Fibroblast of lung (primary cell): Measurements from ENCODE around the gene GFY. TPM values are rescaled to one million over a fixed set of nuclear protein-coding genes. Genes with fewer than 3 reads are reported as not detected.

Source experiments
- DNase-seq, 2 donors: peaks; one replicate each; pipeline versions ENCODE4 v3.0.0 to v3.0.0-alpha.2; 2010; ENCODE audit warnings: low read depth in 2 of 2
- H2AFZ ChIP-seq: 2 replicates; pipeline ENCODE4 v1.5.1; 2012; ENCODE audit warnings: low read length, control low read depth, inconsistent platforms
- H3K27ac ChIP-seq: 2 replicates; pipeline ENCODE4 v1.5.1; 2011; ENCODE audit warnings: low read length, control low read depth; ENCODE audit not compliant: insufficient read depth
- H3K27me3 ChIP-seq: 2 replicates; pipeline ENCODE4 v1.5.1; 2011; ENCODE audit warnings: mild to moderate bottlenecking, low read length; ENCODE audit not compliant: control insufficient read depth, insufficient read depth
- H3K36me3 ChIP-seq: 2 replicates; pipeline ENCODE4 v1.5.1; 2011; ENCODE audit warnings: low read length; ENCODE audit not compliant: control insufficient read depth, insufficient read depth
- H3K4me1 ChIP-seq: 2 replicates; pipeline ENCODE4 v1.5.1; 2011; ENCODE audit warnings: low read length; ENCODE audit not compliant: control insufficient read depth, insufficient read depth; ENCODE audit errors: extremely low read depth
- H3K4me2 ChIP-seq: 2 replicates; pipeline ENCODE4 v1.5.1; 2011; ENCODE audit warnings: low read length, control low read depth; ENCODE audit not compliant: insufficient read depth; ENCODE audit errors: extremely low read depth
- H3K4me3 ChIP-seq, 4 experiments: fragments of 200-600 bp in 1 of 4; sonication (generic) in 1 of 4; replicated peaks in 1 of 4; 2 replicates each; pipeline ENCODE4 v1.5.1; 2011 to 2016; ENCODE audit warnings: low read length in 4 of 4, low read depth in 3 of 4, mild to moderate bottlenecking in 3 of 4, control low read depth in 2 of 4, inconsistent platforms in 1 of 4, mixed read lengths in 1 of 4; ENCODE audit not compliant: insufficient read depth in 1 of 4; ENCODE audit errors: control extremely low read depth in 1 of 4
- H3K79me2 ChIP-seq: 2 replicates; pipeline ENCODE4 v1.5.1; 2012; ENCODE audit warnings: mild to moderate bottlenecking, low read length, inconsistent platforms; ENCODE audit not compliant: control insufficient read depth, insufficient read depth
- H3K9ac ChIP-seq: 2 replicates; pipeline ENCODE4 v1.5.1; 2011; ENCODE audit warnings: mild to moderate bottlenecking, low read length, control low read depth; ENCODE audit not compliant: insufficient read depth
- H3K9me3 ChIP-seq: 2 replicates; pipeline ENCODE4 v1.5.1; 2012; ENCODE audit warnings: low read depth, low read length; ENCODE audit not compliant: control insufficient read depth, insufficient read depth
- H4K20me1 ChIP-seq: 2 replicates; pipeline ENCODE4 v1.5.1; 2011; ENCODE audit warnings: low read length; ENCODE audit not compliant: control insufficient read depth, insufficient read depth; ENCODE audit errors: extremely low read depth
- EZH2 ChIP-seq: IDR thresholded peaks from 2 replicates; pipeline ENCODE4 v1.5.1; 2012; ENCODE audit warnings: low read length, control low read depth, mild to moderate bottlenecking; ENCODE audit errors: missing control alignments
- polyA plus RNA-seq, 2 donors: library from polyadenylated mRNA; depleted of rRNA in 1 of 2; stranded (reverse) in 1 of 2; unstranded in 1 of 2; fragments of >200 nt; gene quantifications; 2 replicates each; pipeline ENCODE4 v1.2.1, GENCODE V29; 2011 to 2012; ENCODE audit warnings: missing spikeins in 1 of 2
- total RNA-seq: library from RNA; depleted of rRNA; stranded (reverse); fragments of >200 nt; gene quantifications from 2 replicates; pipeline ENCODE4 v1.2.1, GENCODE V29; 2014
- TF ChIP-seq, protein P1 (sequence below), 2 donors: IDR thresholded peaks in 1 of 2; conservative IDR thresholded peaks in 1 of 2; 1 replicate in 1 of 2; 2 replicates in 1 of 2; pipeline ENCODE4 v1.5.1; 2011 to 2012; ENCODE audit warnings: low read length in 2 of 2, control low read depth in 1 of 2, inconsistent platforms in 1 of 2, low read depth in 1 of 2, mild to moderate bottlenecking in 1 of 2

GFY gene
- total and polyA plus RNA-seq, 2 donors (not counting 1 experiment from before 2014, with no cell fraction given) = not detected

- DNase-seq = peak; percentile 50 to 59
- no peak overlapping the region for H3K9ac ChIP-seq
- no peak for TF ChIP-seq EZH2
- TF ChIP-seq, protein P1, sequence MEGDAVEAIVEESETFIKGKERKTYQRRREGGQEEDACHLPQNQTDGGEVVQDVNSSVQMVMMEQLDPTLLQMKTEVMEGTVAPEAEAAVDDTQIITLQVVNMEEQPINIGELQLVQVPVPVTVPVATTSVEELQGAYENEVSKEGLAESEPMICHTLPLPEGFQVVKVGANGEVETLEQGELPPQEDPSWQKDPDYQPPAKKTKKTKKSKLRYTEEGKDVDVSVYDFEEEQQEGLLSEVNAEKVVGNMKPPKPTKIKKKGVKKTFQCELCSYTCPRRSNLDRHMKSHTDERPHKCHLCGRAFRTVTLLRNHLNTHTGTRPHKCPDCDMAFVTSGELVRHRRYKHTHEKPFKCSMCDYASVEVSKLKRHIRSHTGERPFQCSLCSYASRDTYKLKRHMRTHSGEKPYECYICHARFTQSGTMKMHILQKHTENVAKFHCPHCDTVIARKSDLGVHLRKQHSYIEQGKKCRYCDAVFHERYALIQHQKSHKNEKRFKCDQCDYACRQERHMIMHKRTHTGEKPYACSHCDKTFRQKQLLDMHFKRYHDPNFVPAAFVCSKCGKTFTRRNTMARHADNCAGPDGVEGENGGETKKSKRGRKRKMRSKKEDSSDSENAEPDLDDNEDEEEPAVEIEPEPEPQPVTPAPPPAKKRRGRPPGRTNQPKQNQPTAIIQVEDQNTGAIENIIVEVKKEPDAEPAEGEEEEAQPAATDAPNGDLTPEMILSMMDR (conservative IDR thresholded peaks at IDR 0.05 in 1 of 2, IDR thresholded peaks at IDR 0.05 in 1 of 2; ENCODE audit: low read depth in 1 of 2, low read length in 2 of 2) = peak; percentile 75 to 77
- H3K4me3 ChIP-seq = no peak overlapping the region
- no peaks in the 10 kb centered on the region for H3K36me3 ChIP-seq
- no peaks in the 10 kb centered on the region for H4K20me1 ChIP-seq
- no peaks in the 10 kb centered on the region for H3K9me3 ChIP-seq
- no peaks in the 10 kb centered on the region for H3K4me1 ChIP-seq
- H2AFZ ChIP-seq = no peak overlapping the region
- H3K27ac ChIP-seq = no peak overlapping the region
- H3K27me3 ChIP-seq = peaks cover 9% of the 10 kb centered on the region
- H3K4me2 ChIP-seq = no peak overlapping the region
- H3K79me2 ChIP-seq = no peaks in the 10 kb centered on the region
Observed at GRCh38 chr19:49391581-49392399, 33.4 kb upstream of the GFY start.

DNA sequence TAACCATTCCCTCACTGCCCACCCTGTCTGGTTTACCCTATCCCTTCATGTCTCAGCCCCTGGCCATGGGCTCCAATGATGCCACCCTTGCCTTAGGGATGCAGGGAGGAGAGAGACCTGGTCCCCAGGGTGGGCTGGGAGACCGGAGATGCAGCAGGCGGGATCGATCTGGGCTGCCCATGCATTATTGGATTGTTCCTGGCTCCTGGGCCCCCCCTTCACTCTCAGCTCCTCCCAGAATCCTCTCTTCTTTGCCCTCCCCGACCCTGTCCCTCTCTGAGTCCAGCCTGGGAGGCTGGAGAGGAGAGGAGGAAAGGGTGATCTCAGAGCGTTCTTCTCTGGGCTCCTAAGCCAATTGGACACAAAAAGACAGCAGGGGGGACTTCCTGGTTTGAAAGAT lies 31.3 kb upstream of the GFY start:
- Histone ChIP-seq H3K9me3 (no peaks in the 10 kb centered on the region), H3K4me2 (no peak overlapping the region), H3K4me3 (no peak overlapping the region), H3K27me3 (peaks cover 9% of the 10 kb centered on the region), H2AFZ (no peak overlapping the region), H4K20me1 (no peaks in the 10 kb centered on the region), H3K79me2 (no peaks in the 10 kb centered on the region), H3K9ac (no peak overlapping the region), H3K36me3 (no peaks in the 10 kb centered on the region), H3K4me1 (no peaks in the 10 kb centered on the region), H3K27ac (no peak overlapping the region)
- DNase-seq = no peak
- TF ChIP-seq EZH2 = no peak
- TF ChIP-seq, protein P1 (conservative IDR thresholded peaks at IDR 0.05 in 1 of 2, IDR thresholded peaks at IDR 0.05 in 1 of 2; ENCODE audit: low read depth in 1 of 2, low read length in 2 of 2) = no peak

GRCh38 chr19:49395581-49396407 lies 29.4 kb upstream of the GFY start:
- no peak overlapping the region for H3K9ac ChIP-seq
- no peaks in the 10 kb centered on the region for H3K9me3 ChIP-seq
- peaks cover 12% of the 10 kb centered on the region for H3K27me3 ChIP-seq
- no peak for TF ChIP-seq EZH2
- TF ChIP-seq, protein P1 (conservative IDR thresholded peaks at IDR 0.05 in 1 of 2, IDR thresholded peaks at IDR 0.05 in 1 of 2; ENCODE audit: low read depth in 1 of 2, low read length in 2 of 2) = no peak
- H4K20me1 ChIP-seq = no peaks in the 10 kb centered on the region
- H3K79me2 ChIP-seq = no peaks in the 10 kb centered on the region
- H3K36me3 ChIP-seq = no peaks in the 10 kb centered on the region
- H3K4me3 ChIP-seq = no peak overlapping the region
- no peak overlapping the region for H2AFZ ChIP-seq
- no peaks in the 10 kb centered on the region for H3K4me1 ChIP-seq
- no peak overlapping the region for H3K4me2 ChIP-seq
- no peak overlapping the region for H3K27ac ChIP-seq
- no peak for DNase-seq
